GM18520 (cell line): ENCODE measurements around the gene ESYT3.

ENCODE experiments used
- ATAC-seq: cut with Tn5 transposase; IDR thresholded peaks from one replicate; pipeline ENCODE4 v1.9.1; 2021; ENCODE audit not compliant: unreplicated experiment

The ESYT3 gene, protein sequence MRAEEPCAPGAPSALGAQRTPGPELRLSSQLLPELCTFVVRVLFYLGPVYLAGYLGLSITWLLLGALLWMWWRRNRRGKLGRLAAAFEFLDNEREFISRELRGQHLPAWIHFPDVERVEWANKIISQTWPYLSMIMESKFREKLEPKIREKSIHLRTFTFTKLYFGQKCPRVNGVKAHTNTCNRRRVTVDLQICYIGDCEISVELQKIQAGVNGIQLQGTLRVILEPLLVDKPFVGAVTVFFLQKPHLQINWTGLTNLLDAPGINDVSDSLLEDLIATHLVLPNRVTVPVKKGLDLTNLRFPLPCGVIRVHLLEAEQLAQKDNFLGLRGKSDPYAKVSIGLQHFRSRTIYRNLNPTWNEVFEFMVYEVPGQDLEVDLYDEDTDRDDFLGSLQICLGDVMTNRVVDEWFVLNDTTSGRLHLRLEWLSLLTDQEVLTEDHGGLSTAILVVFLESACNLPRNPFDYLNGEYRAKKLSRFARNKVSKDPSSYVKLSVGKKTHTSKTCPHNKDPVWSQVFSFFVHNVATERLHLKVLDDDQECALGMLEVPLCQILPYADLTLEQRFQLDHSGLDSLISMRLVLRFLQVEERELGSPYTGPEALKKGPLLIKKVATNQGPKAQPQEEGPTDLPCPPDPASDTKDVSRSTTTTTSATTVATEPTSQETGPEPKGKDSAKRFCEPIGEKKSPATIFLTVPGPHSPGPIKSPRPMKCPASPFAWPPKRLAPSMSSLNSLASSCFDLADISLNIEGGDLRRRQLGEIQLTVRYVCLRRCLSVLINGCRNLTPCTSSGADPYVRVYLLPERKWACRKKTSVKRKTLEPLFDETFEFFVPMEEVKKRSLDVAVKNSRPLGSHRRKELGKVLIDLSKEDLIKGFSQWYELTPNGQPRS

DNA sequence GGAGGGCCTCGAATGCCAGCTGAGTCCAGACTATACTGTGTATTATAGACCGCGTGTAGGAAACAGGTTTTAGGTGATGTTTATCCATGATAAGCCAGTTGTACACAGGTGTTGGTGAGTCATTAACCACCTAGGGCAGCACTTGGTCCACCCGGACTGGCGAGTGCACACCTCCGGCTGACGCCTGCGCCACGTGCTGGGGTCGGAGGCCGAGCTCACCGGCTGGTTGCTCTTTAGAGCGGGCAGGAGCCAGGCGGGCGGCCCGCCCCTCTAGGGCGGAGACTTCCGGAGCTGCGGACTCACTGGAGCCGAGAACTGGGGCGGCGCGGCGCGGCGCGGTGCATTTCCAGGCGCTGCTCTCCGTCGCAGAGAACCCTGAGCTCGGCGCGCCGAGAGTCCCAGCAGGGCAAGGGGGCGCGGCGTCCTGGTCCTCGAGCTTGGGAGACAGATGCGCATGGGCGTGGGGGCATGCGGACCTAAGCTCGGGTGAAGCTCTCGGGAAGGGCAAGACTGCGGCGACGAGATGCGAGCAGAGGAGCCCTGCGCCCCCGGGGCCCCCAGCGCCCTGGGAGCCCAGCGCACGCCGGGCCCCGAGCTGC, at the start of gene ESYT3:
Gene ESYT3 (plus strand): TSS at position 341 of the 599 bp plus-strand sequence. CDS start 183 bp downstream, at position 524.
- ATAC-seq = no peak

DNA sequence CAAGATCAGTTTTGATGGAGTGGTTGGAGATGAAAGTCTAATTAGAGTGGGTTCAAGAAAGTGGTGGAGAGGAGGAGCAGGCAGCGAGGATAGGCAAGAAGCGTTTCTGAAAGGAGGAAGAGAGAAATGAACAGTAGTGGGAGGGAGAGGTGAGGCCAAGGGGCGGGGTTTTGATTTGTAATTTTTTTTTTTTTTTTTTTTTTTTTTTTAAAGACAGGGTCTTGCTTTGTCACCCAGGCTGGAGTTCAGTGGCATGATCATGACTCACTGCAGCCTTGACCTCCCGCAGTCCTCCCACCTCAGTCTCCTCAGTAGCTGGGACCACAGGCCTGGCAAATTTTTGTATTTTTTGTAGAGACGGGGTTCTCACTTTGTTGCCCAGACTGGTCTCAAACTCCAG, 49.4 kb upstream of the ESYT3 start:
- ATAC-seq = no peak

DNA sequence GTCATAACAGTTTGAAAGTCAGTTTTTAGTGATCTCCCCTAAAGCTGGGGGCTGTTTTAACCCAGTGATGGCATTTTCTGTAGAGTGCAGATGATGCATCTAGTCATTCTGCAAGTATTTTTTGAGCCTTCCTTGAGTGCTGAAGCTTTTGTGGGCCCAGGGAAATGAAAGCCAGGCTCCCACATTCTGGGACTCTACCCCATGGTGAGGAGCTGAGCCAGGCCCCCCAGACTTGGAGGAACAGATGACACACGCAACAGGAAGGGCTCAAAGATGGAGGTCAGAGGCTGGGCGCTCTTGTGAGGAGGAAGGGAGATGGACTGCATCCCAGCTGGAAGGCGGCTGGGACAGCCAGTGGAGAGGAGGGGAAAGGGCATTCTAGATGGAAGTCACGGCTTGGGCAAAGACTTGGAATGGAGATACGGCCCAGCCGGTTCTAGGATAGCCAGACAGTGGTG, 45.2 kb upstream of the ESYT3 start:
- ATAC-seq = no peak

DNA sequence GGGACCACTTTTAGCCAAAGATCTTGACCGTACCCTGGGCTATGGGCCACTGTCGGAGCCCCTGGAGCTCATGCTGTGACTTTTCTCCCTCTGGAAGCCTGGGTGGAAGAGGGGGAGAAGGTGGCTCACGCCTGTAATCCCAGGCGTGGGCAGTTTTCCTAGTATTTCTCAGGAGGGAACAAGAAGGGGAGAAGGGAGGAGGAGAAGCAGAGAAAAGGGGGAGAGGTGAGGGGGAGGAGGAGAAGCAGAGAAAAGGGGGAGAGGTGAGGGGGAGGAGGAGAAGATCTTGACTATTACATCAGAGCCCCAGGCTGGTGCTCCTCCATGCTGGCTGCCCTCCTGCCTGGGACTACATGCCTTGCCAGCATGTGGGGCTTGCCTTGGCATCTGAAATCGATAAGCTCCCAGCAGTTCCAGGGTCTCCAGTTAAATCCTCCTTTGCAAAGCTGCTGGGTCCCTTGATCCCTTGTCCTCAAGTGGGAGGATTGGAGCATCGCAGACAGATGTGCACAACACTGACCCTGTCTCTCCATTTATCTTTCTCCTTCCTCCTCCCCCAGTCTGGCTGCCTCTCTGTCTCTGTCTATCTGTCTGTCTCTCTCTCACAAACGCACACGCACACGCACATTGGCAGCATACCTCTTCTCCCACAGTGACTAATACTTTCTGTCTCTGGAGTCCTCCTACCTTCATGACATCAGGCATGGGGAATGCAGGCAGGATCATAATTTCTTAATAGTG, 44.4 kb upstream of the ESYT3 start:
- no peak for ATAC-seq

DNA sequence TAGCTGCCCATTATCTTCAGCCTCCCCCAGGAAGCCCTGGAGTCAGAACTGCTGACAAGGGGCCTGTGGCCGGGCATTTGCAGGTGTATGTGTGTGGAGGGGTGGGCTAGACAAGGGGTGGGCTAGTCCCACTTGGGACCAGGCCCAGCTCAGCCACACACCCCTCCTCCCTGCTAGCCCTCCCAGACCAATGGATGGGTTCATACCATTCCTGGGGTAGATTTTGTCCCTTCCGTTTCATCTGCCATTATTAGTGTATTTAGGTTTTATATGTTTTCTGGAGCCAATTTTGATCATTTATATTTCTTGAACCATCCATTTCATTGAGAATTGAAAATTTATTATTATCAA, 43.9 kb upstream of the ESYT3 start:
- ATAC-seq = no peak

DNA sequence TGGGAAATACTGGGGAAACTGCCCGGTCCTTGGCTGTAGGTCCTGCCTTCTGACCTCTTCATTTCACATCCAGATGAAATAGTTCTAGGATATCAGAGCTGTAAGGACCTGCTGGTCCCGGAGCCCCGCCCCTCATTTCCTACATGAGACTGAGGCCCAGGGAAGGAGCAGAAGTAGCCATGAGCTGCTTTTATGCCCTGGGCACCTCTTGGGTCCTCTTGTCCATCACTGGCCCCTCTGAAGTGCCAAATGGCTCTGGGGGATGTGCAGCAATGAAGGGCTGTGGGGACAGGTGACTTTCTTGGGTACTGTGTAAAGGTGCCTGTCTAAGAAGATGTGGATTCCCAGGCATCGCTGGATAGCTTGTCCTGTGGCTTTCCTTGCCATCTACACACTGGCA, 40.3 kb upstream of the ESYT3 start:
- ATAC-seq = no peak

DNA sequence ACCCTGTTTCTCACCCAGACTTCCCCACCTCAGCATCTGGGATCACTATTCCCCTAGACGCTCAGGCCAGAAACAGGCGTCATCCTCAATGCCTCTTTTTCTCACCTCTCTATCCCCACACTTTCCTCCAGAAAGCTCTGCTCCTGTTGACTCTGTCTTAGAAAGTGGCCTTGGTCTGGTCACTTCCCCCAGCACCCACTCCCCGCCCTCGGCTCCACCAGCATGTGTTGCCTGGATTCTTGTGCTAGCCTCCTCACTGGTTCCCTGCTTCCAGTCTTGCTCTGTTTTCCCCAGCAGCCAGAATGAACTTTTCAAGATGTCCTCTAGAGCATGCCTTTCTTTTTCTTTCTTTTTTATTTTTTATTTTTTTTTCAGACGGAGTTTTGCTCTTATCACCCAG, 39.7 kb upstream of the ESYT3 start:
- ATAC-seq = no peak

DNA sequence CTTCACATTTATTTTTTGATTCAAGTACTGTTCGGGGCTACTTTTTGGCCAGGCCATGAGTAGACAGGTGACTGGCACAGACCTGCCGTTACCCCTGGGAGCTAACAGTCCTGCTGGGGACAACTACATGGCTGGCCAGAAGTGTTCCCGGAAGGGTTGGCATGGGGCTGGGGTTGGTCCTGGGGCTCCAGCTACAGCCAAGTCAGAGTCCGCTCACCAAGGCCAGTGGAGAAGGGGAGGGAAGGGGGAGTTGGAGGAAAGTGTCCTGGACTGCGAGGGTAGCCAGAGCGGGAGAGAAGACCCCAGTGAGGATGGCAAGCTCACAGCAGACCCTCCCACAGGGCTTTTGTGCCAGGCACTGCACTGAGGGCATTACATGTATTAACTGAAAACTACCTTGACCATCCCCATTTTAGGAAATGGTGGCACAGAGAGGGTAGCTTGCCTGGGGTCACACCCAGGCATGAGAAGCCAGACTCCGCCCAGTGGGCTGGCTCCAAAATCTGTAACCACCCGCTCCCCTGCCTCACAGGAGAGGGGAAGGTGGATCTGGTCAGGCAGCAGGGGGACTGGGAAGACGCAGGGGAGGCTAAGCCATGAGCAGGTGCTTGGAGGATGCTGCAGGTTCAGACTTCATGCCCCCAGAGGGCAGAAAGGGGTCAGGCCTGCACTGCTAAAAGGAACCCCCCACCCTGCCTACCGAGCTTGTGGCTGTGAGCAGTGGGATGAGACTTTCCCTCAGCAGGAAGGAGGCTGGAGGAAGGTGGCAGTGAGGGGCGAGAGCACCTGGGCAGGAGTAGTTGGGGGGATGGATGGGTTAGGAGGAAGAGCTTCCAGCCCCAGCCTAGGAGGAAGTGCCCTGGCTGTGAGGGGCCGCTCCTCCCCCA, 38.3 kb upstream of the ESYT3 start:
- ATAC-seq = no peak

DNA sequence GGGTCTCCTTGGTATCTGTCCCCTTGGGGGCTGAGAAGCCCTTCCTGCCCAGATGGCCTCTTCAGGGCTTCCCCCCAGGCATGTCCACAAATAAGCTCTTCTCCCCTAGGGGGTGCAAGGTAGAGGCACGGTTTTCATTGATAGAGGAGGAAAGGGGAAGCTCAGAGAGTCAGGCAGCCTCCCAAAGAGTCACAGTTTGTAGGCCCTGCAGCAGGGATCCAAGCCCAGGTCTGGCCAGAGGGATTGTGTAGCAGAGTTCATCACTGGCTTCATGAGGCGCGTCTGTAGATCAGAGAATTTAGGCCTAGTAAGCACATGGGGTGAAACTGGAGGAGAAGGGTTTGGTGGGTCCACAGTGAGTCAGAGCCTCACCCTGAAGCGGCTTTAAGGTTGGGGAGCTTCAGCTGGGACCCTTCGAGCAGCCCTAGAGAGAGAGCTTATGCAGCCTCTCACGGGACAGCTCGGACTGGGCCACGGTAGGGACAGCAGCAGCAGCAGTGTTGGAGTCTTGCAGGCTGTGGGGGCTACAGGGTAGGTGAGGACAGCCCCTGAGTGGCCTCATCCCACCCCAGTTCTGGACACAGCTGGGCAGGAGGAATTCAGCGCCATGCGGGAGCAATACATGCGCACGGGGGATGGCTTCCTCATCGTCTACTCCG, 37.5 kb upstream of the ESYT3 start:
- no peak for ATAC-seq

DNA sequence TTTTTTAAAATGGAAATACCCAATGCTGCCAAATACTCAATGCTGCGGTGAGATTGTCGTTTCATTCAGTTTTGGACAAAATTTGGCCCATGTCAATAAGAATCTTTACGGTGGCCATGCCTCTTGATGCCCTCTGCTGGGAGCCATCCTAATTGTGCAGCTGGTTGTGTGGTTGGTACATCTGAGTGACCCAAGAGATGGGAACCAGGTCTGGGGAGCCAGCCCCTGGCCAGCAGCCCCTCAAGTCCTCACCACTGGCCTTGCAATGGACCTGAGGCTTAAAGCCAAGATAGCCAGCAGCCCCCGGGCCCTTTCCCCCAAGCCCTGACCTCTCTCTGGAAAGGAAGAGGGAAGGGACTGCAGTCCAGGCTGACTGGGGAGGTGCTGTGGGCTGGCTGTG, 36.4 kb upstream of the ESYT3 start:
- ATAC-seq = no peak

DNA sequence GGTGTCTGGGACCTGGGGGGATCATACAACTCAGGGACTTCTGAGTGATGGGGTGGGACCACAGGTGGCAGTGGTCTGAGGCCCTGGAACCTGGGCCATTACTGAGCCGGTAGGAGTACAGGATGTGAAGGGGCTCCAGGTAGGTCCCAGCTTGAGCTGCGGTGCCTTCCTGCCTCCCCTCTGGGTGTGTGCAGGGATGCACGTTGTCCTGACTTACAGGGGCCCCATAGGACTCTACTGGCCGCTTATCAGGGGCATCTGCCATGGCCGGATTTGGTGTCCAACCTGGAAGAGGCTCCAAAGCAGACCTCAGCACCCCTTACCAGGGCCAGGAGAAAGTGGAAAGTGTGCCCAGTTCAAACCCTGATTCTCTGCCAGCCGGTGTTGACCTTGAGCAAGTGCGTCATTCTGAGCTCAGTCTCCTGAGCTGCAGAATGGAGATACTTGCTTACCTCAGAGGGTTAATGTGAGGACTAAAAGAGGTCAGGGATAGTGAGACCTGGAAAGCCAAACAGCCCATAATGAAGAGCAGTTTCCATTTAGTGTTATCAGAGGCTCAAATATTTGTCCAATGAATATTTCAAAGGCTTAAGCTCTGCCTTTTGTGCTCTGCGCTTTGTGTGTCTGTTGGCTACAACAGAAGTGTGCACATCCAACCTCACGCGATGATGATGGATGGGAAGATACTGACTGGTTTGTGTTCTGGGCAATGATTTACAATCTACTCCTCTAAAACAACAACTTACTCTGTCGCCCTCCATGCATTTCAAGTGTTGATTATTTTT, 35.4 kb upstream of the ESYT3 start:
- no peak for ATAC-seq

DNA sequence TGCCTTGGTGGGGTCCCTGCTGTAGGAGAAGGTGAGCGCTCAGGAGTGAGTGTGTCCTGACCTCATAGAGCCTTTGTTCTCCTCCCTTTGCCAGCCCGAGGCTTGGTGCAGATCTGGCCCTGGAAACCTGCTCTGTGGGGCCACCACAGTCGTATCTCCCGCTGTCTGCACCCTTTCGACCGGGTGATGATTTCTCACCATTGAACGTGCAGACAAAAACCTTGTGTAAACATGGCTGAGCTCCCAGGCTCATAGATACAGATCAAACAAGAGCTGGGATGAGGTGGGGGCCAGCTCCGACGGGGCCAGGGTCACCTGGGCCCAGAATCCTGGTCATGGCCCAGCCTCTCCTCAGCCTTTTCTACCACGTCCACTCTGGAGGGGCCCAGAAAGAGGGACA, 34.6 kb upstream of the ESYT3 start:
- no peak for ATAC-seq

DNA sequence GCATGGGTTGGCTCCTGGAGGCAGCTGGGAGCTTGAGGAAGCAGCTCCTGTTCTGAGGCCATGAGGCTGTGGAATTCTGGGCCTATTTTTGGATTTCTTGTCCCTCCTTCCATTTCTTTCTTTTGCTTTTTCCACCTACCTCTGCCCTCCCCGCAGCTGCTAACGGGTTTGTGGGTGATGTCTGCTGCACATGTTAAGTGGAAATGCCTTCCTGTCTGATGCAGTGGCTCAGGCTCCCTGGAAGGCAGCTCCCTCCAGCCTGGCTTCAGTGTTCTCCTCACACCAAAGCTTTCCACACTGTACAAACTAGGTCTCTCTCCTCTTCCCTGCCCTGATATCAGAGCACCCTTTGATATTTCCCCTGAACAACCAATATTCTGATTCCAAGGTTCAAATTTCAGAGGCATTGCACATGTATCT, 33.8 kb upstream of the ESYT3 start:
- ATAC-seq = no peak

DNA sequence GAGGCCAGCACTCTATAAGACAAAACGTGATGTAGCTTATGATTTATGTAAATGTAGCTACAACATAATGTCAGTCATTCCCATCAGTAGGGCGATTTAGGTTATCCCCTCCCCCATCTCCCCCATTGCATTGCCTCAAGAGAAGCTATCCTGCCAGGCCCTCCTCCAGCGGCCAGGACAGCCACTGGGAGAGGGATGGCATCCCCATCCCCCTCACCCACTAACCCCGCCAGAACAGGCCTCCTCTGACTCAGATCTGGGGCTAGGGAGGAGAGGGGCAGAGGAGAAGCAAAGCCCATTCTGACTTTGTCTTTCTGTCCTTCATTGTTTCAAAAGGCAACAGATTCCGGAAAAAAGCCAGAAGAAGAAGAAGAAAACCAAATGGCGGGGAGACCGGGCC, 32.6 kb upstream of the ESYT3 start:
- no peak for ATAC-seq

DNA sequence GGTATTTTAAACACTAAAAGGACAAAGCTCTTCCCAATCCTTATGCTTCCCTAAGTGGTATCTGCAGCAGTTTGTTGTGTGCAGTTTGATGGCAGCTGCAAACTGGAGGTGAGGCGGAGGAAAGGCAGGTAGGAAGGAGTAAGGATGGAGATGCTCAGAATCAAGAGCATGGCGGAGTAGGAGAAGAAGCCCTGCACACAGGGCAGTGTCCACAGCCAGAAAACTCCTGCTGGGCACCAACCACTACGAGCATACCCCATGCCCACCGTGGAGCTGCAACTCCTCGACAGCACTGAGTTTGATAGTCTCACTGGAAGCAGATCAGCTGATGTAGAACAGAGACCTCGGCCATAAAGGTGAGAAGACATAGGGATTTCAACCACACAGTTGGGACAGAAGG, 30.3 kb upstream of the ESYT3 start:
- no peak for ATAC-seq

DNA sequence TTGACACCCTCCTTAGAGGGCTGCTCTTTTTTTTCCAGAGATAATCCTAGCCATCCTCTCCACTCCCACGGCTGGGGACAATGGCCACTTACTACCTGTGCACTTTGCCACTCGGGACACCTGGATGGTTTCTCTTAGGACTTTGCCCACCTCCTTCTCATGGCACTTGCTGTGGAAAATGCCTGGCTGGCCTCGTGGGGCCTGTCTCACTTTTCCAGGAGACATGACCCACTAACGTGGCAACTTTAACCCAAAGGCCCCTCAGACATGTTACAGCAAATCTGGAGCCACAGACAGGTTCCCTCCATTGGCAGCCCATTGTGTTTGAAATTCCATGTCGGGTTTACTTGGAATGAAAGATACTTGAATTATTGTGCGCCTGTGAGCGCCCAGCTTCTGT, 29.4 kb upstream of the ESYT3 start:
- ATAC-seq = no peak

DNA sequence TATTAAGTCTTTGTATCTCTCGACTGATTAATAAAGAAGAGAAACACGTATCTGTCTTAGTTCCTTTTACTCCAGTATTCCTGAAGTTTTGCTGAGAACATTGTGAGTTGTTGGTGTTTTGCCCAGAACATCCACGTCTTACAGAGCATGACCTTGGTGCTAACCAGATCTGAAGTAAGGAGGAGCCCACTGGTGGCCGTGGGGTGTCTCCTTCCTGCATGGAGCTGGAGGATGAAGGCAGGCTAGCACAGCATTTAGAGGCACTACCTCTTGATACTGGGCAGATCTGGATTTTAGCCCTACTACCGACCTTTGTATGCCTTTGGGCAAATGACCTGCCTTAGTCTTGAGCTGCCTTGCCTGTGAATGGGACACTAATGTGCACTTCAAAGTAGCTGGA, 28.9 kb upstream of the ESYT3 start:
- no peak for ATAC-seq

DNA sequence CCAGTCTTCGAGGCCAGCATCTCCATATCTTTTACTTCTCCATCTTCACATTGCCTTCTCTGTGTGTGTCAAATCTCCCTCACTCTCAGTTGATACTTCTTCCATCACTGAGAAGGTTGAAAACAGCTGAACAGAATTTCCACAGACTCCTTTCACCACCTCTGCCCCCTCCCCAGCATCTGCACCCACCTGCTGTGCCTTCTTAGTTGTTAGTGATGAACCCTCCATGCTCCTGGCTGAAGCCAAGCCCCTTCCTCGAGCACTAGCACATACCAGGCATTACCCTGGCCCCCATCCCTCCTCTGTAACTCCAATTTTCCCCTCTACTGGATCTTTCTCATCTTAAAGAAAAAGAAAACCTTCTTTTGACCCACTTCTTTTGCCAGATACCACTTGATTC, 27.8 kb upstream of the ESYT3 start:
- ATAC-seq = no peak
